ENCODE measurements around the gene SYT8.

The SYT8 gene

DNA sequence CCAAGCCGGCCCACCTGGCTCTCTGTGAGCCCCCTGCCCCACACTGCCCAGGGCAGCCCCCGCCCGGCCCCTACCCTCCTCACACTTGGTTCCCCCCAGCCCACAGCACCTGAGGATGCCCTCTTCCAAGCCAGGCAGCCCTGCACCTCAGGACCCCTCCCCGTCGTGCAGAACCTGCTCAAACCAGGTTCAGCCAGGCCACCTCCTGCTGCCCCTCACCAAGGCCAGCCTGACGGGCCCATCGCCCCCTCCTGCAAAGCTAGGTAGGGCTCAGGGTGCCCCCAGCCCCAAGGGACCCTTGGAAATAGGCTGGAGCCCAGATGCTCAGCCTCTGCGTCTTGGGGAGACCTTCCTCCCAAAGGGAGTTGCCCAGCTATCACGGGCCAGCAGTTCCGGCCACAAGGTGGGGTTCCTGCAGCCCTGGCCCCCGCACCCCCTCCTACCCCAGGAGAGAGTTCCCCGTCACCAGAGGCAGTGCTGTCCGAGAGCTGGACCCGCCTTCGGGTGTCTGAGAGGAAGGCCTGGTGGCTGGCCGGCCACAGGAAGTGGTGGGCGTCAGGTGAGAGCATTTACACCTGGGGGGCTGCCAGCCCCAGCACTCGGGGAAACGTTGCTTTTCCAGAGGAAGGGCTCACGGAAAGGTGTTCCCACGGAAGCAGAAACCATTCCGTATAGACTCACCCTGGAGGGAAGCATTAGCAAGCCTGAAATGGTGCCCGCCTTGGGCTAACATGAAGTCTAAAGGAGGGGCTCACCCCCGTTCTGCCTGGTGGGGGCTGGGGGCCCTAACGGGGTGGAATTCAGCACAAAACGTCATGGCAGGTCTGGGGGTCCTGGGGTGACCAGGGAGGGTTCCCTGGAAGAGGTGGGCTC lies 3.2 kb upstream of the SYT8 start:
- no peak for DNase-seq (ENCODE audit: low read depth in 4 of 4, low spot score in 1 of 4)

GRCh38 chr11:1832211-1832919 lies 2.4 kb upstream of the SYT8 start:
- DNase-seq (ENCODE audit: low read depth in 4 of 4, low spot score in 1 of 4), result peak in 2 of 4 experiments; percentile 47 to 54

DNA sequence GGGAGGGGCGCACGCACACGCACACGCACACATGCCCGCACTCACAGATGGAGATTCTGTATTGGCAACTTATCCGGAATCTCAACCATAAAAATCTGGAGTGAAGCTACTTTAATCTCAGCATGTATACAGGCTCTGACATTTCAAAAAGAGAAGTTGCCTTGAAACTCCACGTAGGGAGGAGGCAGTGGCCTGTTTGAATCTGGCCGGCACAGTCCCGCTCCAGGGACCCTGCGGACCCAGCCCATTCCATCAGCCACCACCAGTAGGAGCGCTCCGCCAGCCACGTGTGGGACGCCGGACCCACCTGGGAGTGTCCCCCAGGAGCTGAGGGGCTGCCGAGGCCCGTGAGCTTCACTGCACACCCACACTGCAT lies 1.9 kb upstream of the SYT8 start:
- no peak for DNase-seq (ENCODE audit: low read depth in 4 of 4, low spot score in 1 of 4)

GRCh38 chr11:1834062-1834610 lies 654 bp upstream of the SYT8 start:
- no peak for DNase-seq (ENCODE audit: low read depth in 4 of 4, low spot score in 1 of 4)

DNA sequence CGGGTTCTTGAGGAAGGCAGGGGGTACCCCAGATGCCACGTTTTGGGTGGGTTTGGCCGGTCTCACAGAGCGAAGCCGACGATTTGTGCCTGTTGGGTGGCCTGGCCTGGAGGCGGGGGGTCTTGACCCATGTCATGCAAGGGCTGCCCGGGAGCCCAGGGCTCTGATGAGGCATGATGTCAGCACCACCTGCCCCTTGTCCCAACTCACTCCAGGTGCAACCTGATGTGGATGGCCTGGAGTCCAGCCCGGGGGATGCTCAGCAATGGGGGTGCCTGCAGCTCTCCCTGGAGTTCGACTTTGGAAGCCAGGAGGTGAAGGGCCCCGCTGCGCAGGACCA lies 851 bp downstream of the SYT8 start:
- DNase-seq (ENCODE audit: low read depth in 4 of 4, low spot score in 1 of 4), result no peak

GRCh38 chr11:1836011-1836945 lies 1.5 kb downstream of the SYT8 start:
- no peak for DNase-seq (ENCODE audit: low read depth in 4 of 4, low spot score in 1 of 4)

DNA sequence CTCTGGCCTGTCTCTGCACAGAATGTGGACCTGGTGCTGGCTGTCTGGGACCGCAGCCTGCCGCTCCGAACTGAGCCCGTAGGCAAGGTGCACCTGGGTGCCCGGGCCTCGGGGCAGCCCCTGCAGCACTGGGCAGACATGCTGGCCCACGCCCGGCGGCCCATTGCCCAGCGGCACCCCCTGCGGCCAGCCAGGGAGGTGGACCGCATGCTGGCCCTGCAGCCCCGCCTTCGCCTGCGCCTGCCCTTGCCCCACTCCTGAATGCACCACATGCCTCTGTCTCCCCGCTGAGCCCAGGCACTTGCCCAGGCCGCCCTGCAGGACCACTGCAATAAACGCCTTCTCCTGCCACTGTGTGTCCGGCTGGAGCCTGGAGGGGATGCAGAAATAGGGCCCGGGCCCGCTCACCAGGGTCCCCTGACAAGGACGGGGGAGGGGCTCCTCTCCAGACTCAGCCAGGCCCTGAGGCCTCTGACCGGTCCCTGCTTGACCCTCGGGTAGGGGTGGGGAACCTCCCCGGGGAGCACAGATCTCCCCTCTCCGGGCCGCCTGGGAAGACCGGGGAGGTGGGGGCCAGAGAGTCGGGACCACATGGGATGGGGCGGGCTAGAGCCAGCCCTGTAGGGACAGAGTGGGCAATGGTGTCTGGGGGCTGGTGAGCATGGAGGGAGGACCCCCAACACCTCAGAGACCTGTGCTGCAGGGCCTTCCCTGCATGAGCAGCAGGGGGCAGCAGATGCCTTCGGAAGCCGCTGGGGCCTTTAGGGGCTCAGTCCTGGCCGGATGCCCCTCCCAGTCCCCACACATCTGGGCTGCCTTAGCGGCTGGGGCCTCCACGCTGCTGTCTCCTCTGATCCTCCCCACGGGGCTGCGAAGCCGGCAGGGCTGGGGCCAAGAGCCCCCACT lies 2.6 kb downstream of the SYT8 start:
- DNase-seq (ENCODE audit: low read depth in 4 of 4, low spot score in 1 of 4), result peak; percentile 62 to 74 (median 62)

- no peak for DNase-seq (ENCODE audit: low read depth in 4 of 4, low spot score in 1 of 4)
Observed at GRCh38 chr11:1838077-1838425, 3.3 kb downstream of the SYT8 start.

DNA sequence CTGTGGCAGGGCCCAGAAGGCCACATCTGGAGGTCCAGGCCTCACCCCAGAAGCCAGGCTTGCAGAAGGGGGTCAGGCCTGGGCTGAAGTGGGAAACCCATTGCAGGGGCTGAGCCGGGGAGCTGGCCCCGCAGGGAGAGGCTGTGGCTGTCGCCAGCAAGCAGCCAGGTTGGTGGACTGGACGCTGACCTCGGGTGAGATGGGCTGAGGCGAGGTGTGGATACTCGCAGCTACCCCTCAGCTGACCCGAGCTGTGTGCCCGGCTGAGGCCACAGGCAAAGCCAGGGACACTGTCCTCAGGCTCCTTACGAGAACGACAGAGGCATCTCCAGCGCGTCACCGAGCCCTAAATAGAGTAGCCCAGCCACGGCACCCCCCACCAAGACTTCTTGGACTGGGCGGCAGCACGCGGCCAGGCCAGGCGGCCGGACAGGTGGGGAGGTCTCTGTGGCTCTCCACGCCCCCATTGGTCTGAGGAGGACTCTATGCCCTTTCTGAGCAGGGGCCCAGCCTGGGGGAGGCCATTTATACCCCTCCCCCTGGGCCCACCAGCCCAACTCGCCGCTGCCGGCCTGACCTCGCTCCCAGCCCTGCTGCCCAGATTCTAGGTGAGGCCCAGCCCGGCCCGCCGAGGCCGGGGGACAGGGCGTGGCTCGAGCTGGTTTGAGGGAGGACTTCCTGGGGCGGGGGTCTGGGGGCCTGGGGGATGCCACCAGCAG lies 3.8 kb downstream of the SYT8 start, which contains the start of gene TNNI2:
TSS of gene TNNI2 (plus strand) at position 556 of the 719 bp plus-strand sequence. CDS start 716 bp downstream, outside the sequence.
- no peak for DNase-seq (ENCODE audit: low read depth in 4 of 4, low spot score in 1 of 4)

GRCh38 chr11:1839204-1839923 lies 4.6 kb downstream of the SYT8 start:
- no peak for DNase-seq (ENCODE audit: low read depth in 4 of 4, low spot score in 1 of 4)

DNA sequence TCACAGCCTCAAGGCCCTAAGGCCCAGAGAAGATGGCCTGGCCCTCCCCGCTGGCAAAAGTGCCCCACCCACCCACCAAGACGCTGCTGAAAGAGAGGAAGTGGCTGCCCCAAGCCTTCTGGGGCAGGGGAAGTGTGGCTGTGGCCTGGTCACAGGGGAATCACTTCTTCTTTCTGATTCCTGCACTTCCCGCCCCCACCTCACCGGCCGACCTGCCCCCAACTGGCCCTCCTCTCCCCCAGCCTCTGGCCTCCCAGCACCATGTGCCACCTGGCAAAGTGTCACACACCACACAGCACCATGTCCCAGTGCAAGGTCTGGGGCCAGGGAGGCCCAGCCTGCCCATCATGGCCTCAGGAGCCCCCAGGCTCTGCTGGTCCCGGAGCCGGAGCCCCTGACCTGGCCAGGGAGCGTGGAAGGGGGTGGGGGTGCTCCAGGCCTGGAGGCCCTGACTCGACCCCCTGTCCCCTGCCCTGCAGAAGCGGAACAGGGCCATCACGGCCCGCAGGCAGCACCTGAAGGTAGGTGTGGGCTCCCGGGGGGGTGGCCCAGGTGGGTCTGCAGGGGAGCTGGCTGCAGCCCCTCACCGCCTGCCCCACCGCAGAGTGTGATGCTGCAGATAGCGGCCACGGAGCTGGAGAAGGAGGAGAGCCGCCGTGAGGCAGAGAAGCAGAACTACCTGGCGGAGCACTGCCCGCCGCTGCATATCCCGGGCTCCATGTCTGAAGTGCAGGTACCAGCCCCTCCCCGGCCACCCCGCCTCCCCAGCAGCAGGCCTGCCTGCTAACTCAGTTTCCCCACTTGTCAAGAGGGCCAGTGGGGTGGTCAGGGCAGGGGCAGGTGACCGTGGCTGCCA lies 5.4 kb downstream of the SYT8 start:
- no peak for DNase-seq (ENCODE audit: low read depth in 4 of 4, low spot score in 1 of 4)

GRCh38 chr11:1840780-1841480 lies 6.1 kb downstream of the SYT8 start:
- DNase-seq (ENCODE audit: low read depth in 4 of 4, low spot score in 1 of 4), result no peak

GRCh38 chr11:1841511-1842148 lies 6.8 kb downstream of the SYT8 start:
- DNase-seq (ENCODE audit: low read depth in 4 of 4, low spot score in 1 of 4), result no peak

DNA sequence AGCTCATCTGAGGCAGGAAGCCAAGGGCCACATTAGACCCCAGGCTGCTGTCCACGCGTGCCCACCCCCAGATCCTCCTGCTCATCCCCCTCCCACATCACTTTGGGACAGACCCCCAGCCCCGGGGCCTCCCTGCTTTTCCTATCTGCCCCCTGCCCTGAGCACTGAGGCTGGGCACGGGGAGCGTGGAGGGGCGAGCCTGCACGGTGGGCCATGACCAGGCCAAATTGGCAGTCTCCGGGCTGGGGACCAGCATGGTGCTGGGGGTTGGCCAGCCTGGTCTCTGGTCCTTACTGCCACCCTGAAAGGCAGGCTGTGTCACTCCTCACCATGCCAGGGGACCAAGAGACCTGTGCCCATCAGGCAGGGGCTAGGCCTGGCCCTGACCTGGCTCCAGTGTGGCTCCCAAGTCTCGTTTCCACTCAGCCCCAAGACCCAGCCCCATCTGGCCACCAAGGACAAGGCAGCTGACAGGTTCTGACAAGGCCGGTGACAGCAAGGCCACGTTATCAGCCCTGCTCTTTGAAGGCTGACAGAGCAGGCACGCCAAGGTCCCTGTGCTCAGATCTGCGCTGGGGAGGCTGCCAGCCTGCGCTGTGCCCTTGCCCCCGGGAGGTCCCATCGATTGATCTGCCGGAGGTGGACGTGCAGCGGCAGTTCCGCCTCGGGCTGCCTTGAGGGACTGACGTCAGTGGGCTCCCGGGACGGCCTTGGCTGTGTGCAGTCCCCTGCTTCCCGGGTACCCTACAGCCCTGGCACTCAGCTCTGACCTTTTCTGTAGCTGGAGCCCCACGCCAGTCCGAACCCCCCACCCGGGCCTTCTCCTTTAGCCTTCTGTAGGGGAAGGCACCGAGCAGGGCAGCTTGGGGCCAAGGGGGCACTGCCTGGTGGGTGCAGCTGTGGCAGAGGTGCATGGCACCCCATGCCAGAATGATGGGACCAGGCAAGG lies 7.6 kb downstream of the SYT8 start:
- no peak for DNase-seq (ENCODE audit: low read depth in 4 of 4, low spot score in 1 of 4)

DNA sequence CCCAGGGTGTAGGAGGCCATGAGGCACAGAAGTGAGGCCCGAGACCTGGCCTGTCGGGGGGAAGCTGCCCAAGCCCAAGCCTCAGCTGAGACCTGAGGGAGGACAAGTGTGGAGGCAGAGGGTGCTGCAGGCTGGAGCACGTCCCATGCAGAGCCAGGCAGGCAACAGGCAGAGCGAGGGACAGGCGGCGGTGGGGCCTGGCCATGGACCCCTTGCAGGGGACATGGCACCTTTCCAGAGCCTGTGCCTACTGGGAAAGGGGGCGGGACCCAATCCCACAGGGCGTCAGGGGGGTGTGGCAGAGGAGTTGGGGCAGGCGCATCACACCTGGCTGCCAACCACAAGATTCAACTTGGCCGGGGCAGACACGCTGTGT lies 8.3 kb downstream of the SYT8 start:
- no peak for DNase-seq (ENCODE audit: low read depth in 4 of 4, low spot score in 1 of 4)

GRCh38 chr11:1843796-1844195 lies 9.0 kb downstream of the SYT8 start:
- DNase-seq (ENCODE audit: low read depth in 4 of 4, low spot score in 1 of 4), result no peak

Measured in stimulated activated CD4-positive, alpha-beta T cell treated with anti-CD3 and anti-CD28 coated beads, Interleukin-1b, Interleukin-23, amount 100 ng/mL, for 24 hours (primary cell).